GM23338 (cell line): ENCODE results near the gene OSBPL10. TPM values are rescaled to one million over a fixed set of nuclear protein-coding genes. Genes with fewer than 3 reads are reported as not detected.

Experiments
- ATAC-seq: fragments of 200-7000 bp; cut with Tn5 transposase; 3 replicates; pipeline ENCODE4 v1.9.1; 2020
- DNase-seq: peaks from one replicate; pipeline ENCODE4 v3.0.0-alpha.2; 2015; ENCODE audit warnings: low spot score
- H2AFZ ChIP-seq: fragments of 200-600 bp; sonication (generic); 2 replicates; pipeline ENCODE4 v1.8.0; 2016; ENCODE audit warnings: antibody characterized with exemption, mild to moderate bottlenecking, moderate library complexity
- H3F3A ChIP-seq: fragments of 200-600 bp; sonication (generic); replicated peaks from 2 replicates; pipeline ENCODE4 v1.8.0; 2017; ENCODE audit warnings: antibody characterized with exemption, mixed run types, low read depth
- H3K27ac ChIP-seq: fragments of 200-600 bp; sonication (generic); 2 replicates; pipeline ENCODE4 v1.6.1; 2016; ENCODE audit warnings: low read depth
- H3K27me3 ChIP-seq: fragments of 200-600 bp; sonication (generic); 2 replicates; pipeline ENCODE4 v1.8.0; 2016; ENCODE audit warnings: mild to moderate bottlenecking, mixed run types, moderate library complexity; ENCODE audit not compliant: insufficient read depth
- H3K36me3 ChIP-seq: fragments of 200-600 bp; sonication (generic); 2 replicates; pipeline ENCODE4 v1.8.0; 2016; ENCODE audit warnings: mild to moderate bottlenecking; ENCODE audit not compliant: insufficient read depth
- H3K4me1 ChIP-seq: fragments of 200-600 bp; sonication (generic); 2 replicates; pipeline ENCODE4 v1.8.0; 2016; ENCODE audit warnings: mild to moderate bottlenecking, moderate library complexity; ENCODE audit not compliant: insufficient read depth
- H3K4me2 ChIP-seq: fragments of 200-600 bp; sonication (generic); 2 replicates; pipeline ENCODE4 v1.7.1; 2017; ENCODE audit warnings: mixed run types
- H3K4me3 ChIP-seq: fragments of 200-600 bp; sonication (generic); 2 replicates; pipeline ENCODE4 v1.6.1; 2016; ENCODE audit warnings: mixed run types
- H3K79me2 ChIP-seq: fragments of 200-600 bp; sonication (generic); replicated peaks from 2 replicates; pipeline ENCODE4 v1.8.0; 2017; ENCODE audit warnings: mild to moderate bottlenecking; ENCODE audit not compliant: insufficient read depth
- H3K9me2 ChIP-seq: fragments of 200-600 bp; sonication (generic); 2 replicates; pipeline ENCODE4 v1.8.0; 2017; ENCODE audit not compliant: insufficient read depth
- H4K20me1 ChIP-seq: fragments of 200-600 bp; sonication (generic); replicated peaks from 2 replicates; pipeline ENCODE4 v1.8.0; 2017; ENCODE audit warnings: mild to moderate bottlenecking; ENCODE audit not compliant: insufficient read depth
- H3K27ac Mint-ChIP-seq: 2 replicates; pipeline ENCODE4 v1.8.0; 2020; ENCODE audit warnings: inconsistent platforms, mild to moderate bottlenecking, moderate library complexity, mixed read lengths
- H3K27me3 Mint-ChIP-seq: 3 replicates; pipeline ENCODE4 v1.8.0; 2022; ENCODE audit warnings: low read depth, mild to moderate bottlenecking, moderate library complexity, mixed read lengths, inconsistent platforms; ENCODE audit not compliant: insufficient read depth, poor library complexity
- H3K36me3 Mint-ChIP-seq: 3 replicates; pipeline ENCODE4 v1.8.0; 2021; ENCODE audit warnings: low read depth, mild to moderate bottlenecking, inconsistent platforms, moderate library complexity, mixed read lengths
- H3K4me1 Mint-ChIP-seq: 3 replicates; pipeline ENCODE4 v1.8.0; 2020; ENCODE audit warnings: mild to moderate bottlenecking, inconsistent platforms, mixed read lengths
- H3K4me3 Mint-ChIP-seq: 3 replicates; pipeline ENCODE4 v1.8.0; 2021; ENCODE audit warnings: moderate library complexity, mild to moderate bottlenecking, inconsistent platforms, mixed read lengths
- H3K9me3 Mint-ChIP-seq: 3 replicates; pipeline ENCODE4 v1.8.0; 2020; ENCODE audit warnings: moderate library complexity, mild to moderate bottlenecking, inconsistent platforms, mixed read lengths
- CTCF ChIP-seq, 2 experiments: fragments of 200-600 bp in 1 of 2; sonication (generic) in 1 of 2; conservative IDR thresholded peaks; 2 replicates each; pipeline versions ENCODE4 v1.5.1 to v1.6.1; 2016 to 2017; ENCODE audit warnings: antibody characterized with exemption in 2 of 2, low read depth in 2 of 2, mild to moderate bottlenecking in 2 of 2, moderate library complexity in 1 of 2
- EZH2phosphoT487 ChIP-seq: fragments of 200-600 bp; sonication (generic); IDR thresholded peaks from one replicate; pipeline ENCODE4 v1.8.1; 2018; ENCODE audit warnings: antibody characterized with exemption; ENCODE audit not compliant: unreplicated experiment
- JUNB ChIP-seq: IDR thresholded peaks from one replicate; pipeline ENCODE4 v1.6.1; 2016; ENCODE audit warnings: antibody characterized with exemption; ENCODE audit not compliant: unreplicated experiment
- ZNF114 ChIP-seq: fragments of 250-450 bp; sonication (Bioruptor Pico); IDR thresholded peaks from 2 replicates; pipeline ENCODE4 v1.5.0; 2020; ENCODE audit warnings: mild to moderate bottlenecking, moderate library complexity
- ZNF462 ChIP-seq: fragments of 250-450 bp; sonication (Bioruptor Pico); IDR thresholded peaks from 2 replicates; pipeline ENCODE4 v1.5.0; 2020; ENCODE audit warnings: mild to moderate bottlenecking, moderate library complexity
- polyA plus RNA-seq: library from polyadenylated mRNA; unstranded; fragments of >200 nt; fragmentation: Nextera tagmentation; extraction: Ambion mirVana; gene quantifications from 2 replicates; pipeline ENCODE4 v1.2.1, GENCODE V29; 2016
- total RNA-seq: library from RNA; depleted of rRNA; stranded (reverse); fragments of >200 nt; shearing (Covaris generic); gene quantifications from 2 replicates; pipeline ENCODE4 v1.2.3, GENCODE V29; 2014

OSBPL10 gene
- total and polyA plus RNA-seq, 2 experiments from 2014 or later, result 23.8 to 149 TPM

- TF ChIP-seq ZNF462 (CRISPR knock-in tag), result no peak
Measured at GRCh38 chr3:31909455-31909854, 71.6 kb downstream of the OSBPL10 start (continued).

- H3K9me2 ChIP-seq, result no peaks in the 10 kb centered on the region
- no peak overlapping the region for H2AFZ ChIP-seq
- H3K4me2 ChIP-seq, result no peak overlapping the region
- TF ChIP-seq ZNF114 (CRISPR knock-in tag), result no peak
- TF ChIP-seq JUNB, result no peak
- peak; percentile 46 to 58 for TF ChIP-seq CTCF (conservative IDR thresholded peaks at IDR 0.05; ENCODE audit: low read depth in 2 of 2)
- no peak for TF ChIP-seq EZH2phosphoT487
- H3K27ac Mint-ChIP-seq, result no peak overlapping the region
- peaks cover 79% of the 10 kb centered on the region for H3K4me1 ChIP-seq
- H4K20me1 ChIP-seq, result peaks cover 16% of the 10 kb centered on the region
- ATAC-seq (peak; percentile 31; the same call in 2 of the 3 replicates), DNase-seq (no peak)
- H3K36me3 ChIP-seq, result no peaks in the 10 kb centered on the region
- peaks cover 70% of the 10 kb centered on the region for H3K4me1 Mint-ChIP-seq
- H3K36me3 Mint-ChIP-seq, result peaks cover 9% of the 10 kb centered on the region
- H3K4me3 Mint-ChIP-seq, result no peak overlapping the region
- H3F3A ChIP-seq, result no peaks in the 10 kb centered on the region
- H3K27me3 ChIP-seq, result no peaks in the 10 kb centered on the region
- peaks cover 100% of the 10 kb centered on the region for H3K79me2 ChIP-seq
- H3K27me3 Mint-ChIP-seq, result peaks cover 10% of the 10 kb centered on the region
- H3K27ac ChIP-seq, result peak overlapping the region; percentile 52; the same call in 1 of the 2 replicates
- H3K9me3 Mint-ChIP-seq, result no peaks in the 10 kb centered on the region
- H3K4me3 ChIP-seq, result no peak overlapping the region
Measured at GRCh38 chr3:31908391-31909097, 72.5 kb downstream of the OSBPL10 start.
